ENCODE data around the gene CEP78. TPM values are rescaled to one million over a fixed set of nuclear protein-coding genes. Genes with fewer than 3 reads are reported as not detected.

Gene CEP78
- total RNA-seq, 2 experiments from 2014 or later = 37.7 to 40.8 TPM

- Mint-ChIP-seq H3K4me1 (ENCODE audit: low read depth) (peaks cover 28% of the 10 kb centered on the region), H3K36me3 (ENCODE audit: low read depth) (peaks cover 9% of the 10 kb centered on the region), H3K4me3 (peak overlapping the region; percentile 68), H3K9me3 (no peaks in the 10 kb centered on the region), H3K27ac (peak overlapping the region; percentile 87), H3K27me3 (no peaks in the 10 kb centered on the region)
- peak; percentile 17 for ATAC-seq
- intact Hi-C loops (cut with micrococcal nuclease) = no loop called here
- TF ChIP-seq CTCF (IDR thresholded peaks at IDR 0.05) = no peak
- peak; percentile 75 for DNase-seq
- ChIA-PET CTCF (interaction anchor here (1.4 kb wide), 1 partner anchor 57 kb away, joined by 4 read pairs; the partner anchor contains the start of gene CEP78), POLR2A (interaction anchor here (0.7 kb wide), 1 partner anchor 39 kb away, joined by 4 read pairs; no protein-coding TSS in a partner anchor)
These were observed 57.0 kb downstream of the CEP78 start for GRCh38 chr9:78292716-78293497.

- ATAC-seq = no peak
- Mint-ChIP-seq H3K27ac (no peak overlapping the region), H3K36me3 (ENCODE audit: low read depth) (peaks cover 21% of the 10 kb centered on the region), H3K9me3 (no peaks in the 10 kb centered on the region), H3K4me1 (ENCODE audit: low read depth) (peaks cover 38% of the 10 kb centered on the region), H3K4me3 (no peak overlapping the region), H3K27me3 (no peaks in the 10 kb centered on the region)
- DNase-seq = no peak
- intact Hi-C loops (cut with micrococcal nuclease) = no loop called here
- TF ChIP-seq CTCF (IDR thresholded peaks at IDR 0.05) = no peak
- ChIA-PET CTCF (interaction anchor here (0.8 to 1.4 kb wide), 2 partner anchors 30 to 59 kb away, joined by 3 to 4 read pairs; partner anchors contain the start of gene CEP78), POLR2A (interaction anchor here (0.6 kb wide), 1 partner anchor 14 kb away, joined by 3 read pairs; no protein-coding TSS in a partner anchor)
These were observed 58.7 kb downstream of the CEP78 start for GRCh38 chr9:78294290-78295176.

DNA sequence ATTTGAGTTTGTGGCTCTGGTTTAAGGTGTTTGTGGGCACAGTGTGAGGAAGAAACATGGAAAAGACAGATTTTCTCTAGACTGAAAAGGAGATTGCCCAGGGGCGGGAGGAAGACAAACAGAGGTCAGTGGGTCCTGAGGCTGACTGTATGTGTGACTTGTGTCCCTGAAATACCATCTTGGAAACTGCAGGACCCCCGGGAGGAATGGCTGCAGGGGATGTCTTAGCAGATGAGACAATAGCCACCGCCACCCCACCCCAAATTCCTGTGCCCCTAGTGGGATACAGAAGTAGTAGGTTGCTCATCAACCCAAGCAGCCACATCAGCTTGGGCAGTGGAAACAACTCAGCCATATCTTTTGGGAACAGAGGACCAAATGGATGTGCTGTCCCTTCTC lies 59.3 kb downstream of the CEP78 start:
- DNase-seq = no peak
- POLR2A ChIA-PET = no interaction called here
- H3K27ac Mint-ChIP-seq = no peak overlapping the region
- CTCF ChIA-PET = interaction anchor here (1.0 to 1.3 kb wide), 2 partner anchors 11 to 34 kb away, joined by 3 to 4 read pairs; no protein-coding TSS in a partner anchor
- H3K9me3 Mint-ChIP-seq = no peaks in the 10 kb centered on the region
- intact Hi-C loops (cut with micrococcal nuclease) = no loop called here
- ATAC-seq = no peak
- no peaks in the 10 kb centered on the region for H3K27me3 Mint-ChIP-seq
- peaks cover 27% of the 10 kb centered on the region for H3K36me3 Mint-ChIP-seq (ENCODE audit: low read depth)
- no peak overlapping the region for H3K4me3 Mint-ChIP-seq
- TF ChIP-seq CTCF (IDR thresholded peaks at IDR 0.05) = no peak
- H3K4me1 Mint-ChIP-seq (ENCODE audit: low read depth) = peaks cover 43% of the 10 kb centered on the region

DNA sequence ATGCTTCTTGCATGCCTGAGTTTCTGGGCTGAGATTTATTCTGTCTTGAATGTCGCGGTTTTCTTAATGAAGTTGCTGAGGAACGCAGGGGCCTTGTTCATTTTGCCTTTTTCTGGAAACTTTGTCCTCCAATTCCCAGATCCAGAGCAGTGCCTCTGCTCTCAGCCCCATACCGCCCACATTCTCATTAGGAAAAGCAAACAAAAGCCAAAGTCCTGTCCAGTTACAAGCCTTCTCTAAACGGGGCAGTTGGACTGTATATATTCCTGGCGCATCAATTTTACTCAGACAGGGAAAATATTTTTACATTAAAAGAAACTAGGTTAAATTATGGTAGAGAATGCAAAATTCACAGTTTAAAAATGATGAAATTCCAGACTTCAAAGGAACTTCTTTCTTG lies 59.9 kb downstream of the CEP78 start:
- no peak for ATAC-seq
- H3K36me3 Mint-ChIP-seq (ENCODE audit: low read depth) = peaks cover 30% of the 10 kb centered on the region
- H3K9me3 Mint-ChIP-seq = no peaks in the 10 kb centered on the region
- CTCF ChIA-PET = interaction anchor here (0.9 to 1.3 kb wide), 3 partner anchors 12 to 35 kb away, joined by 3 to 4 read pairs (median 3); no protein-coding TSS in a partner anchor
- peak overlapping the region; percentile 99 for H3K27ac Mint-ChIP-seq
- H3K4me3 Mint-ChIP-seq = peak overlapping the region; percentile 90
- H3K27me3 Mint-ChIP-seq = no peaks in the 10 kb centered on the region
- POLR2A ChIA-PET = interaction anchor here (0.7 to 1.4 kb wide), 2 partner anchors 9 to 21 kb away, joined by 4 to 7 read pairs; no protein-coding TSS in a partner anchor
- intact Hi-C loops (cut with micrococcal nuclease) = no loop called here
- TF ChIP-seq CTCF (IDR thresholded peaks at IDR 0.05) = no peak
- no peak for DNase-seq
- H3K4me1 Mint-ChIP-seq (ENCODE audit: low read depth) = peaks cover 44% of the 10 kb centered on the region
